T-helper 17 cell (primary cell): ENCODE data around the gene SP110. TPM values are rescaled to one million over a fixed set of nuclear protein-coding genes. Genes with fewer than 3 reads are reported as not detected.

ENCODE experiments used
- ATAC-seq: fragments of 150-1000 bp; cut with Tn5 transposase; 2 replicates; pipeline ENCODE4 v1.10.0; 2021; ENCODE audit warnings: mild to moderate bottlenecking, moderate library complexity
- DNase-seq, 3 donors: peaks; one replicate each; pipeline versions ENCODE4 v3.0.0 to v3.0.0-alpha.2; 2020 to 2021
- H3K9me3 ChIP-seq: one replicate; pipeline ENCODE4 v1.7.0; 2013; ENCODE audit warnings: low read length, mild to moderate bottlenecking; ENCODE audit not compliant: control insufficient read depth, poor library complexity, severe bottlenecking
- H3K27ac Mint-ChIP-seq: one replicate; pipeline ENCODE4 v1.8.0; 2022; ENCODE audit warnings: mild to moderate bottlenecking, moderate library complexity, mixed read lengths
- H3K27me3 Mint-ChIP-seq: one replicate; pipeline ENCODE4 v1.8.0; 2022; ENCODE audit warnings: mixed read lengths
- H3K36me3 Mint-ChIP-seq: one replicate; pipeline ENCODE4 v1.8.0; 2022; ENCODE audit warnings: low read depth, mixed read lengths
- H3K4me1 Mint-ChIP-seq: one replicate; pipeline ENCODE4 v1.8.0; 2022; ENCODE audit warnings: mild to moderate bottlenecking, mixed read lengths
- H3K4me3 Mint-ChIP-seq: one replicate; pipeline ENCODE4 v1.8.0; 2022; ENCODE audit warnings: mild to moderate bottlenecking, moderate library complexity, mixed read lengths
- total RNA-seq, 4 donors: library from RNA in 2 of 4; stranded (reverse) in 2 of 4; gene quantifications; one replicate each; pipeline ENCODE4 v1.2.3 and lab custom pipeline; 2022 to 2026

The SP110 gene
- total RNA-seq, 2 donors from 2014 or later: 72.5 to 77.1 TPM

DNA sequence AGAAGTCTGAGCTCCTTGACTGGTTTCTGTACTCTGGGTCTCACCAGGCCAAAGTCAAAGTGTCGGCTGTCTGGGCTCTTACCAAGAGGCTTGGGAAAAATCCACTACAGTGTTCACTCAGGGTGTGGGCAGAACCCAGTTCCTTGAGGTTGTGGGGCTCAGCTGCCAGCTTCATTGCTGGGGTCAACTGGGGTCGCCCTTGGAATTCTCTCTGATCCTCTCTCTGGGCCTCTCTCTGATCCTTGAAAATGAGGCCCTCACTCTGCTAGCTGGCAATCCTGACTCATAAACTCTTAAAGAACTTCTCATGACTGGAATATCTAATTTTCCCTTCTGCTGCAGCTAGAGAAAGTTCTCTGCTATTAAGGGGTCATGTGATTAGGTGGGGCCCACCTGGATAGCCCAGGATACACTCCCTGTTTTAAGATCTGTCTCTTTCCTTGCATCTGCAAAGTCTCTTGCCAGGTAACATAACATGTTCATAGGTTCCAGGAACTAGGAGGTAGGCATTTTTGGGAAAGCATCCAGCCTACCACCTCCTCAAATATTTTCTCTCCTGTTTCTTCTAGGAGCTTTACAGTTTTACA is 66.3 kb downstream of the SP110 start:
- no peaks in the 10 kb centered on the region for H3K9me3 ChIP-seq
- no peaks in the 10 kb centered on the region for H3K27me3 Mint-ChIP-seq
- no peak for ATAC-seq
- peaks cover 4% of the 10 kb centered on the region for H3K36me3 Mint-ChIP-seq
- DNase-seq: no peak
- H3K4me1 Mint-ChIP-seq: peaks cover 2% of the 10 kb centered on the region
- no peak overlapping the region for H3K4me3 Mint-ChIP-seq
- no peak overlapping the region for H3K27ac Mint-ChIP-seq

- ATAC-seq: no peak
- H3K4me3 Mint-ChIP-seq: no peak overlapping the region
- no peak overlapping the region for H3K27ac Mint-ChIP-seq
- H3K27me3 Mint-ChIP-seq: no peaks in the 10 kb centered on the region
- no peaks in the 10 kb centered on the region for H3K9me3 ChIP-seq
- DNase-seq: no peak
- H3K4me1 Mint-ChIP-seq: peaks cover 5% of the 10 kb centered on the region
- peaks cover 4% of the 10 kb centered on the region for H3K36me3 Mint-ChIP-seq
Measured at GRCh38 chr2:230152334-230152733, 67.5 kb downstream of the SP110 start.

DNA sequence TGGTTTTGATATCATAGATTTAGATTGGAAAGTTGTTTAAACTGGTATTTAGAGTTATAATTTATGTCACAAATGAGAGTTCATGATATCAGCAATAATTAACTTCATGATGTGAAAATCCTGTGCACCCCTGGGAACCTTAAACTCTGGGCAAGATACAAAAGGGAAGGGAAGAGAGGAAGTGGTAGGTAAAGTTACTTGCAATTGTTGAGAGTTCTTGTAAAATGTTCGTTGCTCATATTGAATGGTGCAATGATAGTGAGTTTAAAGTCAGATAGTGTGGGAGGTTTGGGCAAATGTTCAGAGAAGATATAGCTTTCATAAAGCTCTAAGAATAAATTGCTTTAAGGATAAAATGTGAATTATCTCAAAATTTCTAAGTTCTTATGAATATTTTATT is 75.4 kb downstream of the SP110 start:
- Mint-ChIP-seq H3K27ac (no peak overlapping the region), H3K4me3 (no peak overlapping the region), H3K36me3 (peaks cover 3% of the 10 kb centered on the region), H3K27me3 (peaks cover 12% of the 10 kb centered on the region), H3K4me1 (peaks cover 5% of the 10 kb centered on the region)
- H3K9me3 ChIP-seq: no peaks in the 10 kb centered on the region
- no peak for DNase-seq
- no peak for ATAC-seq

- H3K27ac Mint-ChIP-seq: no peak overlapping the region
- H3K27me3 Mint-ChIP-seq: peaks cover 12% of the 10 kb centered on the region
- H3K4me1 Mint-ChIP-seq: no peaks in the 10 kb centered on the region
- DNase-seq: no peak
- no peak for ATAC-seq
- H3K9me3 ChIP-seq: no peaks in the 10 kb centered on the region
- H3K4me3 Mint-ChIP-seq: no peak overlapping the region
- peaks cover 3% of the 10 kb centered on the region for H3K36me3 Mint-ChIP-seq
Measured at GRCh38 chr2:230140667-230141066, 79.1 kb downstream of the SP110 start.

- DNase-seq: no peak
- H3K4me3 Mint-ChIP-seq: no peak overlapping the region
- peaks cover 6% of the 10 kb centered on the region for H3K27me3 Mint-ChIP-seq
- H3K36me3 Mint-ChIP-seq: no peaks in the 10 kb centered on the region
- H3K9me3 ChIP-seq: peaks cover 4% of the 10 kb centered on the region
- H3K4me1 Mint-ChIP-seq: no peaks in the 10 kb centered on the region
- ATAC-seq: no peak
- no peak overlapping the region for H3K27ac Mint-ChIP-seq
Measured at GRCh38 chr2:230137902-230138539, 81.8 kb downstream of the SP110 start.

- no peaks in the 10 kb centered on the region for H3K27me3 Mint-ChIP-seq
- H3K36me3 Mint-ChIP-seq: no peaks in the 10 kb centered on the region
- H3K9me3 ChIP-seq: peaks cover 4% of the 10 kb centered on the region
- no peak overlapping the region for H3K4me3 Mint-ChIP-seq
- ATAC-seq: no peak
- no peak for DNase-seq
- no peaks in the 10 kb centered on the region for H3K4me1 Mint-ChIP-seq
- H3K27ac Mint-ChIP-seq: no peak overlapping the region
Measured at GRCh38 chr2:230135130-230135525, 84.7 kb downstream of the SP110 start.

GRCh38 chr2:230134496-230135129 is 85.2 kb downstream of the SP110 start:
- ATAC-seq: no peak
- H3K4me3 Mint-ChIP-seq: no peak overlapping the region
- DNase-seq: no peak
- no peaks in the 10 kb centered on the region for H3K27me3 Mint-ChIP-seq
- no peaks in the 10 kb centered on the region for H3K36me3 Mint-ChIP-seq
- H3K27ac Mint-ChIP-seq: no peak overlapping the region
- peaks cover 4% of the 10 kb centered on the region for H3K9me3 ChIP-seq
- H3K4me1 Mint-ChIP-seq: no peaks in the 10 kb centered on the region

- peaks cover 12% of the 10 kb centered on the region for H3K27me3 Mint-ChIP-seq
- no peak overlapping the region for H3K4me3 Mint-ChIP-seq
- peaks cover 4% of the 10 kb centered on the region for H3K9me3 ChIP-seq
- no peaks in the 10 kb centered on the region for H3K36me3 Mint-ChIP-seq
- no peak for ATAC-seq
- DNase-seq: no peak
- no peak overlapping the region for H3K27ac Mint-ChIP-seq
- no peaks in the 10 kb centered on the region for H3K4me1 Mint-ChIP-seq
Measured at GRCh38 chr2:230131366-230131765, 88.4 kb downstream of the SP110 start.

GRCh38 chr2:230130668-230131364 is 89.0 kb downstream of the SP110 start:
- Mint-ChIP-seq H3K4me1 (no peaks in the 10 kb centered on the region), H3K27me3 (peaks cover 14% of the 10 kb centered on the region), H3K4me3 (no peak overlapping the region), H3K36me3 (no peaks in the 10 kb centered on the region), H3K27ac (no peak overlapping the region)
- ATAC-seq: no peak
- DNase-seq: no peak
- peaks cover 4% of the 10 kb centered on the region for H3K9me3 ChIP-seq

DNA sequence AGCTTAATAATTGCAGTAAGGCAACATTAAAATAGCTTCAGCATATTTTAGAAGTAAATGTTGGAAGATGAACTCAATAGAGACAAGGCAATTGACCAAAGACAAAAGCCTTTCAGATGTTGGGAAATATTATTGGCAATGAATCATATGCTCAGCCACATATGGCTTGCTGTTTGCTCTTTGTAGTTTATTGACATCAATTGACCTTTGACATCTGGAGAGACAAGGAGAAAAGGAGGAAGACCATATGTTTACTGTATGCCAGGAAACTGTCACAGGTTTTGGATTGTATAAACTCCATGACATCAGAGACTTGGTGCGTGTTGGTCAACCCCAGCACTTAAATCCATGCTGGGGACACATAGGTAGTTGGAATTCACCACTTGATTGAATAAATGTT is 90.4 kb downstream of the SP110 start:
- H3K36me3 Mint-ChIP-seq: no peaks in the 10 kb centered on the region
- H3K27ac Mint-ChIP-seq: no peak overlapping the region
- H3K9me3 ChIP-seq: peaks cover 2% of the 10 kb centered on the region
- peaks cover 6% of the 10 kb centered on the region for H3K4me1 Mint-ChIP-seq
- peaks cover 14% of the 10 kb centered on the region for H3K27me3 Mint-ChIP-seq
- DNase-seq (no peak), ATAC-seq (no peak)
- H3K4me3 Mint-ChIP-seq: no peak overlapping the region

GRCh38 chr2:230128623-230129342 is 91.0 kb downstream of the SP110 start:
- DNase-seq: no peak
- H3K36me3 Mint-ChIP-seq: no peaks in the 10 kb centered on the region
- H3K4me3 Mint-ChIP-seq: no peak overlapping the region
- peaks cover 14% of the 10 kb centered on the region for H3K27me3 Mint-ChIP-seq
- H3K4me1 Mint-ChIP-seq: peaks cover 6% of the 10 kb centered on the region
- no peak overlapping the region for H3K27ac Mint-ChIP-seq
- ATAC-seq: no peak
- no peaks in the 10 kb centered on the region for H3K9me3 ChIP-seq

DNA sequence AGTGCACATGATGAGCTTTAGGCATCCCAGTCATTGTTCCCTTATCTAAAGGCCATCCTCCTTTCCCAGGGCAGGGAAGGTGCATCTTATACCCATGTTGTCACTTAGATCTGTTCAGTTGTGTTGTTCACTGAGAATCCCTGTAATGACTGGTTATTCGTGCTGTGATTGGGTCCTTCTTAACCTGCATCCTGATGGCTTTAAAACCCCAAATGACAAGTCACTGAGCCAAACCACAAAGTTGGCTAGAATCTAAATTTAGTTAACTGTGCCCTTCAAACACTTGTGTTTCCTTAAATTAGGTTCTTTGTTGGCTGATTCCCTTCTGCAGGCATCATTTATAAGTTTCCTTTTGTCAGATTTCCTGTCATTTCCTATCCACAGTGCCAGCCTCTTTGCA is 92.6 kb downstream of the SP110 start:
- H3K27ac Mint-ChIP-seq: no peak overlapping the region
- ATAC-seq (no peak), DNase-seq (no peak)
- H3K27me3 Mint-ChIP-seq: peaks cover 14% of the 10 kb centered on the region
- no peaks in the 10 kb centered on the region for H3K36me3 Mint-ChIP-seq
- no peaks in the 10 kb centered on the region for H3K9me3 ChIP-seq
- H3K4me1 Mint-ChIP-seq: peaks cover 6% of the 10 kb centered on the region
- H3K4me3 Mint-ChIP-seq: no peak overlapping the region
